Heart right ventricle (tissue), 16 donors: ENCODE data around the gene MAGEB2. TPM values are rescaled to one million over a fixed set of nuclear protein-coding genes. Genes with fewer than 3 reads are reported as not detected.

ENCODE experiments used
- ATAC-seq, 8 donors: fragments of 200-7000 bp; cut with Tn5 transposase; one replicate each; pipeline ENCODE4 v1.9.1; 2020; ENCODE audit warnings: mild to moderate bottlenecking in 8 of 8, moderate library complexity in 8 of 8, moderate number of reproducible peaks in 1 of 8
- DNase-seq, 2 donors: peaks; one replicate each; pipeline ENCODE4 v3.0.0-alpha.2; 2020
- H3K27ac ChIP-seq, 10 donors: fragments of 200-600 bp; sonication (generic) in 2 of 10; one replicate each; pipeline versions ENCODE4 v1.5.0 to v1.8.0; 2020 to 2022; ENCODE audit warnings: mild to moderate bottlenecking in 3 of 10
- H3K27me3 ChIP-seq, 7 donors: fragments of 200-600 bp; one replicate each; pipeline ENCODE4 v1.8.0; 2021 to 2022; ENCODE audit warnings: mild to moderate bottlenecking in 2 of 7
- H3K36me3 ChIP-seq, 9 donors: fragments of 200-600 bp; sonication (generic) in 1 of 9; one replicate each; pipeline versions ENCODE4 v1.5.0 to v1.8.0; 2020 to 2022; ENCODE audit warnings: mild to moderate bottlenecking in 2 of 9
- H3K4me1 ChIP-seq, 9 donors: fragments of 200-600 bp; sonication (generic) in 1 of 9; one replicate each; pipeline versions ENCODE4 v1.5.0 to v1.8.0; 2020 to 2022; ENCODE audit warnings: mild to moderate bottlenecking in 4 of 9
- H3K4me3 ChIP-seq, 10 donors: fragments of 200-600 bp; sonication (generic) in 2 of 10; one replicate each; pipeline versions ENCODE4 v1.5.0 to v1.8.0; 2020 to 2022; ENCODE audit warnings: mild to moderate bottlenecking in 7 of 10, moderate library complexity in 2 of 10
- H3K9me3 ChIP-seq, 11 donors: fragments of 200-600 bp in 10 of 11; sonication (generic) in 2 of 11; one replicate each; pipeline versions ENCODE4 v1.5.0 to v1.8.0; 2013 to 2022; ENCODE audit warnings: mild to moderate bottlenecking in 2 of 11, control low read depth in 1 of 11, moderate library complexity in 1 of 11
- WGBS, 2 donors: extraction: QIAGEN DNeasy Blood & Tissue Kit; methylation state at CpG; one replicate each; pipeline ENCODE4 v1.1.7; 2013; ENCODE audit warnings: inconsistent platforms in 1 of 2; 5-methylcytosine and 5-hydroxymethylcytosine counted together
- intact Hi-C, 10 donors: fragments of 100-400 bp; cut with DNase I; formaldehyde crosslinking; loops; one replicate each; pipeline versions ENCODE4 v1.11.1 to v1.14.2; 2022
- long read RNA-seq, 3 donors: library from polyadenylated mRNA; unstranded; transcript quantifications; one replicate each; pipeline ENCODE4 v2.0.0, GENCODE V29; 2020 to 2021
- polyA plus RNA-seq, 2 donors: library from polyadenylated mRNA; stranded (reverse); fragments of 200-250 nt; gene quantifications; one replicate each; pipeline ENCODE4 v1.2.3, GENCODE V29; 2013
- total RNA-seq, 10 donors: library from RNA; stranded (reverse); fragmentation: NEBNext Ultra II Directional in 3 of 10; extraction: Animal tissue kit (Norgen Biotek cat#: 25700) in 3 of 10; gene quantifications; one replicate each; pipeline versions ENCODE4 v1.2.1 to v1.2.4, GENCODE V29; 2021 to 2023
- TF ChIP-seq, protein P1 (sequence below), 9 donors: fragments of 200-600 bp; sonication (generic) in 2 of 9; IDR thresholded peaks; one replicate each; pipeline versions ENCODE4 v1.5.0 to v1.8.0; 2021 to 2022; ENCODE audit warnings: antibody characterized with exemption in 9 of 9, mild to moderate bottlenecking in 5 of 9, moderate library complexity in 1 of 9
- donor health status: Arrhythmogenic right ventricular cardiomyopathy.
- donor health status: ischemic (EF 13 %, LVEDD 7.1; RV severe dilation, severe dysfunction).
- donor health status: healthy with polysubstance abuse.
- donor health status: DM: no; HTN: yes; CAD: no.
- donor health status: DM: no; HTN: no; CAD: no.
- donor health status: ischemic (EF 25% LVEDD 6.9; RV normal size, moderate dysfunction).
- donor health status: ischemic (EF 25% LVEDD 5.7; RV mildly dilated, moderate dysfunction).
- donor health status: healthy.
- donor health status: DM: yes; HTN: yes; CAD: no.
- donor health status: Ischemic cardiomyopathy.
- donor health status: ischemic (EF 35%, LVEDD 5.7; RV mildly dilated, moderate dysfunction).
- donor health status: nonischemic (EF 11% LVEDD 7.7; RV severe dilation, severe dysfunction).
- donor health status: DM: yes; HTN: yes; CAD: no.
- donor health status: PGD.
- donor health status: ischemic (EF 29% LVEDD 5.4; RV normal size, mild dysfunction).
- donor health status: nonischemic (EF 23%, LVEDD 6.1; RV moderate dilation, normal function).

MAGEB2 gene
- total RNA-seq (not detected), polyA plus RNA-seq (not detected)
- long read RNA-seq, donor 1: 0 reads
- long read RNA-seq, donor 2: 0 reads
- long read RNA-seq, donor 3: 0 reads

DNA sequence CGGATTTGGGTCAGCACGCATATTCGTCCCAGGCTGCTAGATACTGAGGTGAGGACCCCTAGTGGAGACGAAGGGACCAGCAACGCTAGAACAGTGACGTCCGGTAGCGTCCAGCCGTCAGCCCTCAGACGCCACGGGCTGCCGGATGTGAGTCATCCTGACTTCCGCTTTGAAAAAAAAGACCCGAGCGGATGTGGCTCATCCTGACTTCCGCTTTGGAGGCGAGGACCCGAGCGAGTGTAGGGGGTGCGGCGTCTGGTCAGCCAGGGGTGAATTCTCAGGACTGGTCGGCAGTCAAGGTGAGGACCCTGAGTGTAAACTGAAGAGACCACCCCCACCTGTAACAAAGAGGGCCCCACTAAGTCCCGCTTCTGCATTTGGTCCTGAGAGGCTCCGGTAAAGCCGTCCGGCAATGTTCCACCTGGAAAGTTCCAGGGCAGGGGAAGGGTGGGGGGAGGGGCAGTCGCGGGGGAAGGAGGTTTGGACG, at the start of gene MAGEB2:
Gene MAGEB2 (plus strand): TSS at position 207 of the 487 bp plus-strand sequence. CDS start 3,018 bp downstream, outside the sequence.
- TF ChIP-seq, protein P1, sequence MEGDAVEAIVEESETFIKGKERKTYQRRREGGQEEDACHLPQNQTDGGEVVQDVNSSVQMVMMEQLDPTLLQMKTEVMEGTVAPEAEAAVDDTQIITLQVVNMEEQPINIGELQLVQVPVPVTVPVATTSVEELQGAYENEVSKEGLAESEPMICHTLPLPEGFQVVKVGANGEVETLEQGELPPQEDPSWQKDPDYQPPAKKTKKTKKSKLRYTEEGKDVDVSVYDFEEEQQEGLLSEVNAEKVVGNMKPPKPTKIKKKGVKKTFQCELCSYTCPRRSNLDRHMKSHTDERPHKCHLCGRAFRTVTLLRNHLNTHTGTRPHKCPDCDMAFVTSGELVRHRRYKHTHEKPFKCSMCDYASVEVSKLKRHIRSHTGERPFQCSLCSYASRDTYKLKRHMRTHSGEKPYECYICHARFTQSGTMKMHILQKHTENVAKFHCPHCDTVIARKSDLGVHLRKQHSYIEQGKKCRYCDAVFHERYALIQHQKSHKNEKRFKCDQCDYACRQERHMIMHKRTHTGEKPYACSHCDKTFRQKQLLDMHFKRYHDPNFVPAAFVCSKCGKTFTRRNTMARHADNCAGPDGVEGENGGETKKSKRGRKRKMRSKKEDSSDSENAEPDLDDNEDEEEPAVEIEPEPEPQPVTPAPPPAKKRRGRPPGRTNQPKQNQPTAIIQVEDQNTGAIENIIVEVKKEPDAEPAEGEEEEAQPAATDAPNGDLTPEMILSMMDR (IDR thresholded peaks at IDR 0.05): no peak
- no peaks in the 10 kb centered on the region for H3K4me1 ChIP-seq
- no peaks in the 10 kb centered on the region for H3K36me3 ChIP-seq
- ATAC-seq: no peak
- H3K27ac ChIP-seq: no peak within 1 kb of the TSS
- no peak within 1 kb of the TSS for H3K4me3 ChIP-seq
- no peak for DNase-seq
- 94 to 96% methylated on average over 25 to 29 of the region's 29 CpGs for WGBS, 2 donors
- intact Hi-C loops: no loop called here
- H3K27me3 ChIP-seq: peaks cover 0 to 7% (median 0%) of the 10 kb centered on the region in 7 donors
- H3K9me3 ChIP-seq: no peaks in the 10 kb centered on the region

DNA sequence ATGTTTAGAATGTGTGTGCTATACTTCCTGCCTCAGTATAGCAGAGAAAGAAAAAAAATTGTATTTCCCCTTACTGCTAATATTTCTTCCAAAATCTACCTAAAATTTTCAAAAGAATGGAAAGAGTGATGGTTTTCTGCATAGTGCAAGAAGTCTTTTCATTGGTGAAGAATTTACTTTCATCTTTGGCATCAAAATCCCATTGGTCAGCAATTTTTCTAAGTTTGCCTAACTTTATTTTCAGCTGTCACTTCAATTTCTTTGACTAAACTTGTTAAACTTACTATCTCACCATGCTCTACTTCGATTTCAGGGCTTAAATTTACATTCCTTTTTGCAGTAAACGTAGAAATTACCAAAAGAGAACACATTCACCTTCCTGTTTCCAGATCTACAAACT, 44.5 kb upstream of the MAGEB2 start:
- Histone ChIP-seq H3K36me3 (no peaks in the 10 kb centered on the region), H3K27me3 (peaks cover 0 to 21% (median 0%) of the 10 kb centered on the region in 7 donors), H3K9me3 (no peaks in the 10 kb centered on the region), H3K4me1 (no peaks in the 10 kb centered on the region), H3K27ac (no peak overlapping the region), H3K4me3 (no peak overlapping the region)
- WGBS, 2 donors: 43 to 66% methylated on average over 2 of the region's 2 CpGs
- intact Hi-C loops: no loop called here
- TF ChIP-seq, protein P1 (IDR thresholded peaks at IDR 0.05): no peak
- ATAC-seq (no peak), DNase-seq (no peak)

DNA sequence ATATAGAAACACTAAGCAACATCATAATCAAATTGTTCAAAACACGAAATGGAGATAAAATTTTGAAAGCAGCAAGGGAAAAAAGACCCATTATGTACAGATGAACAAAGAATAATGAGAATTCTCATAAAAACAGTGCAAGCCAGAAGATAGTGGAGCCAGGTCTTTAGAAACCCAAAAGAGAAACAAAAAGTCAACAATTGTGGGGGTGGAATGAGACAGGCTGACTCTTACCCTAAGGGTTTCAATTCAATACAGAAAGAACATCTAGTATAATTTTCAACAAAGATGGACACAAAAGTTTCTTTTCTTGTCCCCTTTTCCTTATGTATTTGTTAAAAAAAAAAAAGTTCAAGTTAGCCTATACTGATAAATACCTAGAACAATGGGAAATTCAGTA, 34.0 kb upstream of the MAGEB2 start:
- intact Hi-C loops: no loop called here
- TF ChIP-seq, protein P1 (IDR thresholded peaks at IDR 0.05): no peak

GRCh38 chrX:30183554-30183953, 31.8 kb upstream of the MAGEB2 start:
- intact Hi-C loops: no loop called here
- ATAC-seq (no peak), DNase-seq (no peak)
- H3K4me3 ChIP-seq: no peak overlapping the region
- H3K36me3 ChIP-seq: no peaks in the 10 kb centered on the region
- no peaks in the 10 kb centered on the region for H3K9me3 ChIP-seq
- no peaks in the 10 kb centered on the region for H3K4me1 ChIP-seq
- H3K27ac ChIP-seq: no peak overlapping the region
- TF ChIP-seq, protein P1 (IDR thresholded peaks at IDR 0.05): no peak
- 41 to 61% methylated on average over 3 of the region's 3 CpGs for WGBS, 2 donors
- H3K27me3 ChIP-seq: peaks cover 0 to 20% (median 0%) of the 10 kb centered on the region in 7 donors

More for the DNA sequence above, 34.0 kb upstream of the MAGEB2 start:
- Histone ChIP-seq H3K27me3 (peaks cover 0 to 25% (median 0%) of the 10 kb centered on the region in 7 donors), H3K4me3 (no peak overlapping the region), H3K36me3 (no peaks in the 10 kb centered on the region), H3K27ac (no peak overlapping the region), H3K4me1 (no peaks in the 10 kb centered on the region), H3K9me3 (no peaks in the 10 kb centered on the region)
- no peak for DNase-seq
- no peak for ATAC-seq
- 59 to 69% methylated on average over 1 of the region's 1 CpG for WGBS, 2 donors
